H9 (cell line): ENCODE measurements around the gene MYO7B. TPM values are rescaled to one million over a fixed set of nuclear protein-coding genes. Genes with fewer than 3 reads are reported as not detected.

ENCODE experiments used
- DNase-seq: peaks from one replicate; pipeline ENCODE4 v3.0.0-alpha.2; 2017
- H2AFZ ChIP-seq: one replicate; pipeline ENCODE4 v1.6.1; 2013; ENCODE audit warnings: mild to moderate bottlenecking, low read length, control low read depth, moderate library complexity
- H2AK5ac ChIP-seq: 2 replicates; pipeline ENCODE4 v1.6.1; 2013; ENCODE audit warnings: low read length, control low read depth, mixed read lengths; ENCODE audit not compliant: insufficient read length
- H2BK120ac ChIP-seq: one replicate; pipeline ENCODE4 v1.6.1; 2013; ENCODE audit warnings: low read depth, mild to moderate bottlenecking, low read length, control low read depth, inconsistent platforms; ENCODE audit not compliant: poor library complexity, severe bottlenecking
- H2BK12ac ChIP-seq: 2 replicates; pipeline ENCODE4 v1.6.1; 2013; ENCODE audit warnings: low read length, control low read depth, mixed read lengths, low read depth; ENCODE audit not compliant: insufficient read length
- H2BK15ac ChIP-seq: 2 replicates; pipeline ENCODE4 v1.6.1; 2013; ENCODE audit warnings: low read depth, low read length, control low read depth
- H2BK20ac ChIP-seq: one replicate; pipeline ENCODE4 v1.6.1; 2013; ENCODE audit warnings: low read depth, mild to moderate bottlenecking, low read length, control low read depth, inconsistent platforms; ENCODE audit not compliant: poor library complexity, severe bottlenecking
- H2BK5ac ChIP-seq: 2 replicates; pipeline ENCODE4 v1.6.1; 2013; ENCODE audit warnings: low read length, control low read depth, mixed read lengths; ENCODE audit not compliant: insufficient read length
- H3K14ac ChIP-seq: 2 replicates; pipeline ENCODE4 v1.6.1; 2013; ENCODE audit warnings: low read length, control low read depth; ENCODE audit not compliant: insufficient read depth
- H3K18ac ChIP-seq: 2 replicates; pipeline ENCODE4 v1.6.1; 2013; ENCODE audit warnings: low read depth, mild to moderate bottlenecking, mixed read lengths, low read length, control low read depth; ENCODE audit not compliant: insufficient read length
- H3K23ac ChIP-seq: 2 replicates; pipeline ENCODE4 v1.6.1; 2013; ENCODE audit warnings: low read length, control low read depth, mixed read lengths, low read depth; ENCODE audit not compliant: insufficient read length
- H3K23me2 ChIP-seq: 2 replicates; pipeline ENCODE4 v1.6.1; 2013; ENCODE audit warnings: low read depth, mild to moderate bottlenecking, mixed read lengths, low read length, control low read depth; ENCODE audit not compliant: insufficient read length, poor library complexity, severe bottlenecking
- H3K27ac ChIP-seq: 2 replicates; pipeline ENCODE4 v1.5.1; 2013; ENCODE audit warnings: low read length, control low read depth, mixed read lengths, low read depth; ENCODE audit not compliant: insufficient read length
- H3K27me3 ChIP-seq: 2 replicates; pipeline ENCODE4 v1.6.1; 2013; ENCODE audit warnings: low read length, control low read depth, inconsistent platforms; ENCODE audit not compliant: insufficient read depth
- H3K4ac ChIP-seq: 2 replicates; pipeline ENCODE4 v1.6.1; 2013; ENCODE audit warnings: low read depth, mild to moderate bottlenecking, control low read depth, inconsistent platforms, low read length, moderate library complexity
- H3K4me1 ChIP-seq: 2 replicates; pipeline ENCODE4 v1.6.1; 2013; ENCODE audit warnings: low read length, control low read depth, inconsistent platforms; ENCODE audit not compliant: insufficient read depth
- H3K4me2 ChIP-seq: 2 replicates; pipeline ENCODE4 v1.6.1; 2013; ENCODE audit warnings: low read length, control low read depth, mixed read lengths; ENCODE audit not compliant: insufficient read length, insufficient read depth
- H3K56ac ChIP-seq: 2 replicates; pipeline ENCODE4 v1.6.1; 2013; ENCODE audit warnings: low read depth, mild to moderate bottlenecking, mixed read lengths, low read length, control low read depth; ENCODE audit not compliant: insufficient read length
- H3K79me1 ChIP-seq: 2 replicates; pipeline ENCODE4 v1.6.1; 2013; ENCODE audit warnings: low read depth, mild to moderate bottlenecking, moderate library complexity, low read length, control low read depth, inconsistent platforms; ENCODE audit not compliant: insufficient read depth, poor library complexity, severe bottlenecking
- H3K79me2 ChIP-seq: 2 replicates; pipeline ENCODE4 v1.6.1; 2013; ENCODE audit warnings: low read length, control low read depth, inconsistent platforms; ENCODE audit not compliant: insufficient read depth
- H3K9ac ChIP-seq: 2 replicates; pipeline ENCODE4 v1.6.1; 2013; ENCODE audit warnings: low read length, control low read depth, mixed read lengths; ENCODE audit not compliant: insufficient read length; ENCODE audit errors: extremely low read depth
- H3K9me3 ChIP-seq: one replicate; pipeline ENCODE4 v1.6.1; 2013; ENCODE audit warnings: low read depth, low read length, inconsistent platforms; ENCODE audit not compliant: control insufficient read depth
- H3T11ph ChIP-seq: one replicate; pipeline ENCODE4 v1.6.1; 2013; ENCODE audit warnings: mild to moderate bottlenecking, low read length, control low read depth, inconsistent platforms
- H4K20me1 ChIP-seq: one replicate; pipeline ENCODE4 v1.6.1; 2013; ENCODE audit not compliant: control insufficient read depth, insufficient read length, insufficient read depth
- H4K5ac ChIP-seq: 2 replicates; pipeline ENCODE4 v1.6.1; 2013; ENCODE audit warnings: low read depth, mild to moderate bottlenecking, mixed read lengths, low read length, control low read depth; ENCODE audit not compliant: insufficient read length
- H4K8ac ChIP-seq: replicated peaks from 2 replicates; pipeline ENCODE4 v1.6.1; 2013; ENCODE audit warnings: low read length, control low read depth, mixed read lengths, low read depth; ENCODE audit not compliant: insufficient read length
- H4K91ac ChIP-seq: 2 replicates; pipeline ENCODE4 v1.6.1; 2013; ENCODE audit warnings: low read depth, mild to moderate bottlenecking, moderate library complexity, mixed read lengths, low read length, control low read depth; ENCODE audit not compliant: insufficient read length
- H3K27ac Mint-ChIP-seq, 3 experiments: 2 replicates in 2 of 3; 3 replicates in 1 of 3; pipeline ENCODE4 v1.8.0; 2020 to 2021; ENCODE audit warnings: mixed read lengths in 3 of 3, mild to moderate bottlenecking in 1 of 3, moderate library complexity in 1 of 3
- H3K27me3 Mint-ChIP-seq: 2 replicates; pipeline ENCODE4 v1.8.0; 2021; ENCODE audit warnings: low read depth, mild to moderate bottlenecking, moderate library complexity, mixed read lengths
- H3K36me3 Mint-ChIP-seq, 3 experiments: 2 replicates in 2 of 3; 3 replicates in 1 of 3; pipeline ENCODE4 v1.8.0; 2020 to 2021; ENCODE audit warnings: low read depth in 3 of 3, mixed read lengths in 3 of 3; ENCODE audit not compliant: insufficient read depth in 1 of 3
- H3K4me1 Mint-ChIP-seq, 2 experiments: 2 replicates each; pipeline ENCODE4 v1.8.0; 2020; ENCODE audit warnings: mixed read lengths in 2 of 2
- H3K4me3 Mint-ChIP-seq, 2 experiments: 2 replicates in 1 of 2; 3 replicates in 1 of 2; pipeline ENCODE4 v1.8.0; 2020 to 2021; ENCODE audit warnings: mild to moderate bottlenecking in 2 of 2, mixed read lengths in 2 of 2, moderate library complexity in 1 of 2
- H3K9me3 Mint-ChIP-seq, 2 experiments: 2 replicates in 1 of 2; 3 replicates in 1 of 2; pipeline ENCODE4 v1.8.0; 2020; ENCODE audit warnings: mild to moderate bottlenecking in 2 of 2, mixed read lengths in 2 of 2, moderate library complexity in 1 of 2
- WGBS: extraction: QIAGEN DNeasy Blood & Tissue Kit; methylation state at CpG from one replicate; pipeline ENCODE4 v1.1.7; 2013; ENCODE audit warnings: missing lambda C conversion rate, low lambda C conversion rate, mixed read lengths; ENCODE audit not compliant: insufficient read length; ENCODE audit errors: extremely low coverage; 5-methylcytosine and 5-hydroxymethylcytosine counted together
- total RNA-seq: library from RNA; stranded (reverse); gene quantifications from 2 replicates; pipeline ENCODE4 v1.2.1, GENCODE V29; 2021
- TF ChIP-seq, protein P1 (sequence below): fragments of 200-600 bp; sonication (generic); conservative IDR thresholded peaks from 3 replicates; pipeline ENCODE4 v1.8.0; 2021; ENCODE audit warnings: antibody characterized with exemption, mild to moderate bottlenecking

The MYO7B gene
- total RNA-seq, 1 experiment from 2014 or later = not detected

DNA sequence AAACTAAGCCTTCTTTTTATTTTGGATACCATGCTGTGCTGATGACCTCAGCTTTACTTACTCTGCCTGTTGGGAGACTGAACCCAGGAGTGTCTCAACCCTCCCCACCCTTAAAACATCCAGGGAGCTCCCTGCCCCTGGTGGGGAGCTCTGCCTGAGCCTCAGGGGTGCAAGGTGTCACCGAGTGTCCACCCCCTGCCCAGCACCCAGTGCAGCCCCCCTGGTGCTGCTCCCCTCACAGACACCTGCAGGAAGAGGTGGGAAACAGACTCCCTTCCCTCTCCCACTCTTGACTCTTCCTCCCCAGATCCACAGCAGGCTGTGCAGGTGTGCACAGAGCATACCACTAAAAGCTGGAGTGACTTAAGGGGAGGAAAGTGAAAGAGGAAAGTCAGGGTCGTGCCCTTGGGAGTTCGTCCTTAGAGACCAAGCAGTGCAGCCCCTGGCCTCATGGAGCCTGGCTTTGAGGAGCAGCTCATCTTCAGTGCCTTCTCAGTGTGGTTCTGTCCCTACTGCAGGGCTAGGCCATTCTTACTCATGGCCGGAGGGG, 51.3 kb downstream of the MYO7B start:
- no peak overlapping the region for H4K91ac ChIP-seq
- H3K79me1 ChIP-seq = no peaks in the 10 kb centered on the region
- Mint-ChIP-seq H3K36me3 (no peaks in the 10 kb centered on the region; a peak in 2 of 7 replicates), H3K27me3 (peaks cover 4% of the 10 kb centered on the region), H3K4me1 (peaks cover 24 to 28% of the 10 kb centered on the region in 2 experiments), H3K9me3 (no peaks in the 10 kb centered on the region), H3K27ac (no peak overlapping the region; a peak in 1 of 7 replicates), H3K4me3 (no peak overlapping the region)
- no peak overlapping the region for H4K8ac ChIP-seq
- no peak overlapping the region for H3K4ac ChIP-seq
- no peak overlapping the region for H3K9ac ChIP-seq
- no peaks in the 10 kb centered on the region for H4K20me1 ChIP-seq
- H3K18ac ChIP-seq = no peak overlapping the region
- no peaks in the 10 kb centered on the region for H3K79me2 ChIP-seq
- H2AFZ ChIP-seq = no peak overlapping the region
- H3K56ac ChIP-seq = no peak overlapping the region
- no peaks in the 10 kb centered on the region for H3K27me3 ChIP-seq
- H2AK5ac ChIP-seq = no peak overlapping the region
- no peak overlapping the region for H2BK15ac ChIP-seq
- WGBS = no CpG with 5 or more reads among the region's 4 CpGs
- no peak overlapping the region for H3T11ph ChIP-seq
- no peak overlapping the region for H2BK12ac ChIP-seq
- no peak overlapping the region for H3K27ac ChIP-seq
- no peak overlapping the region for H4K5ac ChIP-seq
- H2BK20ac ChIP-seq = no peak overlapping the region
- TF ChIP-seq, protein P1, sequence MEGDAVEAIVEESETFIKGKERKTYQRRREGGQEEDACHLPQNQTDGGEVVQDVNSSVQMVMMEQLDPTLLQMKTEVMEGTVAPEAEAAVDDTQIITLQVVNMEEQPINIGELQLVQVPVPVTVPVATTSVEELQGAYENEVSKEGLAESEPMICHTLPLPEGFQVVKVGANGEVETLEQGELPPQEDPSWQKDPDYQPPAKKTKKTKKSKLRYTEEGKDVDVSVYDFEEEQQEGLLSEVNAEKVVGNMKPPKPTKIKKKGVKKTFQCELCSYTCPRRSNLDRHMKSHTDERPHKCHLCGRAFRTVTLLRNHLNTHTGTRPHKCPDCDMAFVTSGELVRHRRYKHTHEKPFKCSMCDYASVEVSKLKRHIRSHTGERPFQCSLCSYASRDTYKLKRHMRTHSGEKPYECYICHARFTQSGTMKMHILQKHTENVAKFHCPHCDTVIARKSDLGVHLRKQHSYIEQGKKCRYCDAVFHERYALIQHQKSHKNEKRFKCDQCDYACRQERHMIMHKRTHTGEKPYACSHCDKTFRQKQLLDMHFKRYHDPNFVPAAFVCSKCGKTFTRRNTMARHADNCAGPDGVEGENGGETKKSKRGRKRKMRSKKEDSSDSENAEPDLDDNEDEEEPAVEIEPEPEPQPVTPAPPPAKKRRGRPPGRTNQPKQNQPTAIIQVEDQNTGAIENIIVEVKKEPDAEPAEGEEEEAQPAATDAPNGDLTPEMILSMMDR = no peak
- H3K14ac ChIP-seq = no peak overlapping the region; the same call in 1 of the 2 replicates
- no peaks in the 10 kb centered on the region for H3K23me2 ChIP-seq
- H3K23ac ChIP-seq = no peak overlapping the region
- H3K4me1 ChIP-seq = peaks cover 2% of the 10 kb centered on the region; the same call in 1 of the 2 replicates
- H3K9me3 ChIP-seq = no peaks in the 10 kb centered on the region
- no peak for DNase-seq
- no peak overlapping the region for H3K4me2 ChIP-seq
- H2BK120ac ChIP-seq = no peak overlapping the region
- no peak overlapping the region for H2BK5ac ChIP-seq
